ENCODE results near the gene ANKRD13B.
"Not testable (repeated sequence)": the region's sequence is repeated elsewhere in the genome, so short reads cannot be mapped to it uniquely, and the experiment has no call there.

ANKRD13B gene

GRCh38 chr17:29649359-29649758, 56.4 kb downstream of the ANKRD13B start:
- no peak overlapping the region for H3K27ac ChIP-seq
- TF ChIP-seq, protein P1, sequence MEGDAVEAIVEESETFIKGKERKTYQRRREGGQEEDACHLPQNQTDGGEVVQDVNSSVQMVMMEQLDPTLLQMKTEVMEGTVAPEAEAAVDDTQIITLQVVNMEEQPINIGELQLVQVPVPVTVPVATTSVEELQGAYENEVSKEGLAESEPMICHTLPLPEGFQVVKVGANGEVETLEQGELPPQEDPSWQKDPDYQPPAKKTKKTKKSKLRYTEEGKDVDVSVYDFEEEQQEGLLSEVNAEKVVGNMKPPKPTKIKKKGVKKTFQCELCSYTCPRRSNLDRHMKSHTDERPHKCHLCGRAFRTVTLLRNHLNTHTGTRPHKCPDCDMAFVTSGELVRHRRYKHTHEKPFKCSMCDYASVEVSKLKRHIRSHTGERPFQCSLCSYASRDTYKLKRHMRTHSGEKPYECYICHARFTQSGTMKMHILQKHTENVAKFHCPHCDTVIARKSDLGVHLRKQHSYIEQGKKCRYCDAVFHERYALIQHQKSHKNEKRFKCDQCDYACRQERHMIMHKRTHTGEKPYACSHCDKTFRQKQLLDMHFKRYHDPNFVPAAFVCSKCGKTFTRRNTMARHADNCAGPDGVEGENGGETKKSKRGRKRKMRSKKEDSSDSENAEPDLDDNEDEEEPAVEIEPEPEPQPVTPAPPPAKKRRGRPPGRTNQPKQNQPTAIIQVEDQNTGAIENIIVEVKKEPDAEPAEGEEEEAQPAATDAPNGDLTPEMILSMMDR (conservative IDR thresholded peaks at IDR 0.05): no peak
- TF ChIP-seq ZFX (IDR thresholded peaks at IDR 0.05): no peak

- no peak overlapping the region for H3K27ac ChIP-seq
- TF ChIP-seq, protein P1 (conservative IDR thresholded peaks at IDR 0.05): no peak
- TF ChIP-seq ZFX (IDR thresholded peaks at IDR 0.05): no peak
These were observed 57.5 kb downstream of the ANKRD13B start for GRCh38 chr17:29650396-29650795.

DNA sequence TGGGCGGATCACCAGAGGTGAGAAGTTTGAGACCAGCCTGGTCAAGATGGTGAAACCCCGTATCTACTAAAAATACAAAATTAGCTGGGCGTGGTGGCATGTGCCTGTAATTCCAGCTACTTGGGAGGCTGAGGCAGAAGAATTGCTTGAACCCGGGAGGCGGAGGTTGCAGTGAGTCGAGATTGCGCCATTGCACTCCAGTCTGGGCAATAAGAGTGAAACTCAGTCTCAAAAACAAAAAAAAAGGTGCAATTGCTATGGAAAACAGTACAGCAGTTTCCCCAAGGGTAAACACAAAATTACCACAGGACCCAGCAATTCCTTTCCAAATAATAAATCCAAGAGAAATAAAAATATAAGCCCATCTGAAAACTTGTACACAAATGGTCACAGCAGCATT, 59.0 kb downstream of the ANKRD13B start:
- not testable (repeated sequence) for H3K27ac ChIP-seq

DNA sequence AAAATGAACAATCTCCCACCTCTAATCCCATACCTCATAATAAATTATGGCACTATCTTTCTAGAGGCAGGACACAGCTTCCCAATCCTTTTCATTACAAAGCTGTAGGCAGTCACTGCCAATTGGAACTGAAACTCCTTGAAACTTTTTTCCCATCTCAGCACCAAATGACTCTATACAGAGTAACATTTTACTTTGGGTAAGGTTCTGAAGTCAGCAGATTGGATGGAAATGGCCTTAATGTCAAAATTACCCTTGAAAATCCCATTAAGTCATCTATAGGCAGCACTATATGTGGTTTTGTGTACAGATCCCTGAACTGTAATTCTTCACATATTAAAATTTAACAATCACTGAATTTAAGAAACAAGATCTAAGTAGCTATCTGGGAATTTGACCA, 60.0 kb downstream of the ANKRD13B start:
- TF ChIP-seq, protein P1 (conservative IDR thresholded peaks at IDR 0.05): no peak
- TF ChIP-seq ZFX (IDR thresholded peaks at IDR 0.05): no peak
- no peak overlapping the region for H3K27ac ChIP-seq

DNA sequence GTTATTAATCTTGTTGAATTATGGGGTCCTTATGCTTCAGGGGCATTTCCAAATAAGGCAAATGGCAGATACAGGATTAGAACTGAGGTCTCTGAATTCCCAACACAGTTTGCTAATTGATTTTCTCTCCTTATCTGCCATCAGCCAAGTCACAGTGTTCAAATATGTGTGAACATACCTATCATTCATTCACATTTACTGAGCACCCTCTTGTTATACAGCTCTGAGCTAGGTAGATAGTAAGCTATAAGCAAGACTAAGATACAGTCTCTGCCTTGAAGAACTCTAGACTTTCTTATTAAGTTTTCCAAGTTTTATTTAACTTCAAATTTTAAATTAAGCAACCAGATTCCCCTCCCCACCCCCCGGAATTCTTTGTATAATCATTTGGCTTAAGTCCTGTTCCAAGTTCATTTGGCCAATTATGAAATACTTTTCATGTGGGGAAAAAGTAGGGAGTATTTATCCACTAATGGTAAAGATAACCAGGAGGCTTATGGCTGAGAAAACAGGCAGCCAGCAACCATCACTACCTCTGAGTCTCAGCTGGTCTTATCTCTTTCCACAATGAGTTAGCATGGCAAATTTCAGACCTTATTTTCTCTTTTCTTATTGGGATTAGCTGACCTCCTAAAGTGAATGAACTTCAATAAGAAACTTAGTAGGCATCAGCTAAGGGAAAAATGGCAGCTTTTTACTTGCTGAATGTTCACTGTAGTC, 61.2 kb downstream of the ANKRD13B start:
- H3K27ac ChIP-seq: no peak overlapping the region
- no peak for TF ChIP-seq ZFX (IDR thresholded peaks at IDR 0.05)
- TF ChIP-seq, protein P1 (conservative IDR thresholded peaks at IDR 0.05): no peak

GRCh38 chr17:29655323-29655722, 62.4 kb downstream of the ANKRD13B start:
- no peak for TF ChIP-seq ZFX (IDR thresholded peaks at IDR 0.05)
- TF ChIP-seq, protein P1 (conservative IDR thresholded peaks at IDR 0.05): no peak
- H3K27ac ChIP-seq: no peak overlapping the region

DNA sequence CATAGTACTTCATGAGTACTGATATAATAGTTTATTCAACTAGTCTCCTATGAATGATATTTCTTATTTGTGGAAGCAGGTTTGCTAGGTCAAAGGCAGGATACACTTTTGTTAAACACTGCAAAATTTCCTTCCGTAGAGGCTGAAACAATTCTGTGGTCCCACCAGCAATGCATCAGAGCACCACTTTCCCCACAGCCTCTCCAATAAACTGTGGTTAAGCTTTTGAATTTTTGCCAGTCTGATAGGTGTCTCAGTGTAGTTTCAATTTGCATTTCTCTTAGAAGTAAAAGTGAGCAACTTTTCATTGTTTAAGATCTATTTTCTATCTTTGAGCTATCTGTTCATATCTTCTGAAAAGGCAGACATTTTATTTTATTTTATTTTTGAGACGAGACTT, 66.2 kb downstream of the ANKRD13B start:
- no peak for TF ChIP-seq ZFX (IDR thresholded peaks at IDR 0.05)
- TF ChIP-seq, protein P1 (conservative IDR thresholded peaks at IDR 0.05): no peak
- H3K27ac ChIP-seq: no peak overlapping the region

- TF ChIP-seq, protein P1 (conservative IDR thresholded peaks at IDR 0.05): no peak
- TF ChIP-seq ZFX (IDR thresholded peaks at IDR 0.05): no peak
- no peak overlapping the region for H3K27ac ChIP-seq
These were observed 68.3 kb downstream of the ANKRD13B start for GRCh38 chr17:29661213-29661612.
